ENCODE results near the gene SCART1.

The SCART1 gene

GRCh38 chr10:133418289-133418993 lies 35.3 kb upstream of the SCART1 start:
- Histone ChIP-seq H3K9ac (ENCODE audit: low read length) (no peak overlapping the region), H3K9me3 (ENCODE audit: insufficient read depth, low read length) (no peaks in the 10 kb centered on the region), H3K9me2 (replicated peaks; ENCODE audit: insufficient read depth, low read length) (no peaks in the 10 kb centered on the region), H2AFZ (ENCODE audit: low read depth, low read length, severe bottlenecking) (no peak overlapping the region), H3K27ac (ENCODE audit: low read depth, low read length) (no peak overlapping the region), H4K20me1 (ENCODE audit: low read depth, low read length) (no peaks in the 10 kb centered on the region), H3K36me3 (ENCODE audit: low read length) (peaks cover 3% of the 10 kb centered on the region; the same call in 1 of the 2 replicates), H3K27me3 (ENCODE audit: low read length) (no peaks in the 10 kb centered on the region), H3K79me2 (ENCODE audit: insufficient read depth, low read length) (no peaks in the 10 kb centered on the region), H3K4me3 (ENCODE audit: insufficient read depth, low read length, poor library complexity, severe bottlenecking) (no peak overlapping the region), H3F3A (ENCODE audit: insufficient read depth) (no peaks in the 10 kb centered on the region), H3K4me2 (ENCODE audit: low read depth, low read length, poor library complexity, severe bottlenecking) (no peak overlapping the region)
- TF ChIP-seq EZH2phosphoT487 (conservative IDR thresholded peaks at IDR 0.05; ENCODE audit: low read length), result no peak
- no peak for TF ChIP-seq CTCF (IDR thresholded peaks at IDR 0.05; ENCODE audit: insufficient read depth, low read length, poor library complexity, severe bottlenecking)

- TF ChIP-seq CTCF (IDR thresholded peaks at IDR 0.05; ENCODE audit: insufficient read depth, low read length, poor library complexity, severe bottlenecking) (no peak), EZH2phosphoT487 (conservative IDR thresholded peaks at IDR 0.05; ENCODE audit: low read length) (no peak)
- H3K4me2 ChIP-seq (ENCODE audit: low read depth, low read length, poor library complexity, severe bottlenecking), result no peak overlapping the region
- H3K9ac ChIP-seq (ENCODE audit: low read length), result no peak overlapping the region
- no peaks in the 10 kb centered on the region for H3K79me2 ChIP-seq (ENCODE audit: insufficient read depth, low read length)
- no peaks in the 10 kb centered on the region for H4K20me1 ChIP-seq (ENCODE audit: low read depth, low read length)
- no peak overlapping the region for H3K27ac ChIP-seq (ENCODE audit: low read depth, low read length)
- no peak overlapping the region for H3K4me3 ChIP-seq (ENCODE audit: insufficient read depth, low read length, poor library complexity, severe bottlenecking)
- H3F3A ChIP-seq (ENCODE audit: insufficient read depth), result no peaks in the 10 kb centered on the region
- no peaks in the 10 kb centered on the region for H3K9me2 ChIP-seq (replicated peaks; ENCODE audit: insufficient read depth, low read length)
- no peaks in the 10 kb centered on the region for H3K27me3 ChIP-seq (ENCODE audit: low read length)
- H3K9me3 ChIP-seq (ENCODE audit: insufficient read depth, low read length), result no peaks in the 10 kb centered on the region
- H3K36me3 ChIP-seq (ENCODE audit: low read length), result no peaks in the 10 kb centered on the region
- no peak overlapping the region for H2AFZ ChIP-seq (ENCODE audit: low read depth, low read length, severe bottlenecking)
Measured at GRCh38 chr10:133419211-133419950, 34.4 kb upstream of the SCART1 start.

DNA sequence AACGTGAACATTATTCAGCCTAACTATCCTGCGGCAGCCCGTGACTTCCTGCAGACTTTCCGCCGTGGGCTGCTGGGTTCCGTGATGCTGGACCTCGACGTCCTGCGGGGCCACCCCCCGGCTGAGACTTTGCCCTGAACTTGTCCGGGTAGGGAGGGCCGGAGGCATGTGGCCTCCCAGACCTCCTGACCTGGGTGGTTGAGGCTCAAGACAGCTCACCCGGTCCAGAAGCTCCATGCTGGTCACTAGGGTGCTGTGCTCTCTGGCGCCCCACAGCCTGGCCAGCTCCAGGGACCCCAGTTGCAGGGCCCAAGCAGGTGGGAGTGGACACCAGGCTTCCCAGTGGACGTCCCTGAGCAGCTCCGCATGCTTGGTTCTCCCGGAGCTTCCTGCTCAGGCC lies 33.7 kb upstream of the SCART1 start:
- Histone ChIP-seq H3K36me3 (ENCODE audit: low read length) (no peaks in the 10 kb centered on the region), H2AFZ (ENCODE audit: low read depth, low read length, severe bottlenecking) (no peak overlapping the region)

More for the DNA sequence above, 33.7 kb upstream of the SCART1 start:
- H3K27me3 ChIP-seq (ENCODE audit: low read length), result no peaks in the 10 kb centered on the region
- no peaks in the 10 kb centered on the region for H3K9me3 ChIP-seq (ENCODE audit: insufficient read depth, low read length)
- H3K4me3 ChIP-seq (ENCODE audit: insufficient read depth, low read length, poor library complexity, severe bottlenecking), result no peak overlapping the region
- TF ChIP-seq CTCF (IDR thresholded peaks at IDR 0.05; ENCODE audit: insufficient read depth, low read length, poor library complexity, severe bottlenecking) (no peak), EZH2phosphoT487 (conservative IDR thresholded peaks at IDR 0.05; ENCODE audit: low read length) (no peak)
- H4K20me1 ChIP-seq (ENCODE audit: low read depth, low read length), result no peaks in the 10 kb centered on the region
- no peaks in the 10 kb centered on the region for H3F3A ChIP-seq (ENCODE audit: insufficient read depth)
- no peak overlapping the region for H3K9ac ChIP-seq (ENCODE audit: low read length)
- H3K79me2 ChIP-seq (ENCODE audit: insufficient read depth, low read length), result no peaks in the 10 kb centered on the region
- no peak overlapping the region for H3K4me2 ChIP-seq (ENCODE audit: low read depth, low read length, poor library complexity, severe bottlenecking)
- no peaks in the 10 kb centered on the region for H3K9me2 ChIP-seq (replicated peaks; ENCODE audit: insufficient read depth, low read length)
- H3K27ac ChIP-seq (ENCODE audit: low read depth, low read length), result no peak overlapping the region

Data from SU-DHL-6 (cell line).